GM19035 (cell line): ENCODE results near the gene SULT2B1.
"Not testable (repeated sequence)": the region's sequence is repeated elsewhere in the genome, so short reads cannot be mapped to it uniquely, and the experiment has no call there.

ENCODE experiments used
- ATAC-seq: cut with Tn5 transposase; IDR thresholded peaks from one replicate; pipeline ENCODE4 v1.9.1; 2021; ENCODE audit not compliant: unreplicated experiment

Gene SULT2B1

DNA sequence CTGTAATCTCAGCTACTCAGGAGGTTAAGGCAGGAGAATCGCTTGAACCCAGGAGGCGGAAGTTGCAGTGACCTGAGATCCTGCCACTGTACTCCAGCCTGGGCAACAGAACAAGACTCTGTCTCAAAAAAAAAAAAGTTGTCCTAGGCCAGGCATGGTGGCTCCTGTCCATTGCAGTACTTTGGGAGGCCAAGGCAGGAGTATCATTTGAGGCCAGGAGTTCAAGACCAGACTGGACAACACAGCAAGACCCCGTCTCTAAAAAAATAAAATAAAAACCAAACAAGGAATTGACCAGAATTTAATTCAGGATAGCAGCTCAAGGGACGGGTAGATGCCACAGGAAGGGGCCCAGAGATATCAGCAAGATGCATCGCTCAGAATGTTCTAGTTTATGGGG is 4.9 kb downstream of the SULT2B1 start:
- ATAC-seq, result no peak

DNA sequence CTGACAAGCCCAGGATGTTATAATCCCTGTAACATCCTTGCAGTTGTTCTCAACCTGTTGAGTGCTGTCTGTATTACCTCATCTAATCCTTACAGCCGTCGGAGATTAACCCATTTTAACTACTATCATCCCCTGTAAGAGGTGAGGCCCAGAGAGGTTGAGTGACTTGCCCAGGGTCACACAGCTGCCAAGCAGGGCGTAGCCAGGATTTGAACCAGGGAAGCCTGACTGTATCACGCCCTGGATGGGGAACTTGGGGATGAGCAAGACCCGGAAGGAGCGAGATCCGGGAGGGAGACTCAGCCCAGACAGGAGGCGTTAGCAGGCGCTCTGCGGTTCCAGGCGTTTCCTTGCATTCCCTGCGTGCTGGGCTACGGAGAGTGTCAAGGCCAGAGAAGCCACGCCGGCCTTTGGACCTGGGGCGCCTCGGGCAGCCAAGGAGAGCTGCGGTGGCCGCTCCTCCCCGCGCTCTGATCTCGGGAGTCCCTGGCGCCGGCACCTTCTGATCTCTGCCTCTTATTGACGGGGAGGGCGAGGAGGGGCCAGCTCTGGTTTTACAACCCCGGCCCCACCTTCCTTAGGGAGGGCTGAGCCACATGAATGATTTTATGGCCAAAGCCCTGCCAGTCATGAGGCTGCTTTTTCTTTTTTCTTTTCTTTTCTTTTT is 6.2 kb downstream of the SULT2B1 start:
- ATAC-seq, result no peak

DNA sequence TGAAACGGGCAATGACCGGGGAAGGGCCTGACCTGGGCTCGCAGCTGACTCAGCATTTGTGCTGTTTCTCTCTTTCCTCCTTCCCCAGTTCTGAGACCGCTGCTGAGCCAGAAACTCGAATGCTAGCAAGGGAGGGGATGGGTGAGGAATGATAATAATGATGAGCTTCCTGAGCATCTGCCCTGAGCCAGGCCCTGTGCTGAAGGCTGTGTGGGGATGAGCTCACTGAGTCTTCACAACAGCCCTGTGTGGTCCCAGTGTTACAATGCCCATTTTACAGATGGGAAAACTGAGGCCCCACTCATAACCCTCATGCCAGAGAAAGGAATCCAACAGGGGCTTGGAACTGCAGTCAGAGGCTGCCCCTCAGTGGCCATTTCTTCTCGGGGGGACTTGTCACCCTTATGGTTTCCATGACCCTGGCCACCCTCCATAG is 8.1 kb downstream of the SULT2B1 start:
- no peak for ATAC-seq

DNA sequence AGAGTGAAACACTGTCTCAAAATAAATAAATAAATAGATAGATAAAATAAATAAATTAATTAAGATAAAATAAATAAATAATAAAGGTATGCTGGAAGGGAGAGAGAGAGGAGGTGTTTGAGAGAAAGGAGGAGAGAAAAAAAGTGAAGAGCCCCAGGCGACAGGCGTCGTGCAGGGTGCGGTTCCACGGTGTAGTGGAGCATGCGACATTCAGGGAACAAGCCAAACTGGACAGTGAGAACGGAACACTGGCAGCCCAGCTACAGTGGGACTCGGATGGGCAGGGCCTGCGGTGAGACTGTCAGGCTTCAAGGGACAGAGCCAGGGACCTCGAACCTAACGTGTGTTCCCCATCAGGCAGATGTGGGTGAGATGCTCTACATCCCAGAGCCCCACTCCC is 9.4 kb downstream of the SULT2B1 start:
- no peak for ATAC-seq

DNA sequence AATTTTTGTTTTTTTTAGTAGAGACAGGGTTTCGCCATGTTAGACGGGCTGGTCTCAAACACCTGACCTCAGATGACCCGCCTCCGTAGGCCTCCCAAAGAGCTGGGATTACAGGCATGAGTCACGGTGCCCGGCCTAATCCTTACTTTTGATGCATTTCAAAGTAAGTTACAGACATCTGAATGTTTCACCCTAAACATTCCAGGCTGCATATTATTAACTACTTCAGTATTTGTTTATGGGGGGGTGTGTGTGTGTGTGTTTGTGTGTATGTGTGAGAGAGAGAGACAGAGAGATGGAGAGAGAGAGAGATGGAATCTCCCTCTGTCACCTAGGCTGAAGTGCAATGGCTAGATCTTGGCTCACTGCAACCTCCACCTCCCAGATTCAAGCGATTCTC is 13.1 kb downstream of the SULT2B1 start:
- no peak for ATAC-seq

DNA sequence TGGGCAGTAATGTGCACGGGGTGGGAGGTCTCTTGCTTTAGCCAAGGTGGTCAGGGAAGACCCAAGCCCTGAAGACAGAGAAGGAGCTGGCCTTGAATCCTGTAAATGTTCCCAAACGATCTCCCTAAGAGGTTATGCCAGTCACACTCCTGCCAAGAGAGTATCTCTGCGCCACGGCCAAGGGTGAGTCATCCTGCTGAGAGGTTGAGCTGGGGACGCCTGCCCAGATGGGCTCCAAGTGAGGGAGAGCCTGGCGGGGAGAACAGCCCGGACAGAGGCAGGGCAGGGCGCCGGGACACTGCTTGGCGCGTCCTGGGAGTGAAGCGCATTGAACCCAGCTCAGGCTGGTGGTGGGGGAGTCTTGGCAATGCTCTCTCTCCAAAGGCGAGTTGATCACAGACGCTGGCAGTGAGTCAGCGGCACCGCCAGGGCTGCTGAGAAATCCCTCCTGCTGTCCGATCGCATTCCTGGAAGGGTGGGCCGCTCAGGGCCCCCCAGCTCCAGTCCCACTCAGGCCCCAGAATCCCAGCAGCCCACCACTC is 16.4 kb downstream of the SULT2B1 start:
- ATAC-seq, result no peak

DNA sequence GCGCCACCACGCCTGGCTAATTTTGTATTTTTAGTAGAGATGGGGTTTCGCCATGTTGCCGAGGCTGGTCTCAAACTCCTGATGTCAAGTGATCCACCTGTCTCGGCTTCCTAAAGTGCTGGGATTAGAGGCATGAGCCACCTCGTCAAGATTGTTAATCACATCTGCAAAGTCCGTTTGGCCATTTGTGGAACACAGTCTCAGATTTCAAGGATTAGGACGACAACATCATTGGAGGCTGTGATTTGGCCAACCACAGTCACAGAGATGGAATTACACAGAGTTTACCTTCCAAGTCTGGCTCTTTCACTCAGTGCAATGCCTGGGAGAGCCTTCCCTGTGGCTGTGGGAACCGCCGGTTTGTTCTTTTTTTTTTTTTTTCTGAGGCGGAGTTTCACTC is 17.8 kb downstream of the SULT2B1 start:
- ATAC-seq, result no peak

DNA sequence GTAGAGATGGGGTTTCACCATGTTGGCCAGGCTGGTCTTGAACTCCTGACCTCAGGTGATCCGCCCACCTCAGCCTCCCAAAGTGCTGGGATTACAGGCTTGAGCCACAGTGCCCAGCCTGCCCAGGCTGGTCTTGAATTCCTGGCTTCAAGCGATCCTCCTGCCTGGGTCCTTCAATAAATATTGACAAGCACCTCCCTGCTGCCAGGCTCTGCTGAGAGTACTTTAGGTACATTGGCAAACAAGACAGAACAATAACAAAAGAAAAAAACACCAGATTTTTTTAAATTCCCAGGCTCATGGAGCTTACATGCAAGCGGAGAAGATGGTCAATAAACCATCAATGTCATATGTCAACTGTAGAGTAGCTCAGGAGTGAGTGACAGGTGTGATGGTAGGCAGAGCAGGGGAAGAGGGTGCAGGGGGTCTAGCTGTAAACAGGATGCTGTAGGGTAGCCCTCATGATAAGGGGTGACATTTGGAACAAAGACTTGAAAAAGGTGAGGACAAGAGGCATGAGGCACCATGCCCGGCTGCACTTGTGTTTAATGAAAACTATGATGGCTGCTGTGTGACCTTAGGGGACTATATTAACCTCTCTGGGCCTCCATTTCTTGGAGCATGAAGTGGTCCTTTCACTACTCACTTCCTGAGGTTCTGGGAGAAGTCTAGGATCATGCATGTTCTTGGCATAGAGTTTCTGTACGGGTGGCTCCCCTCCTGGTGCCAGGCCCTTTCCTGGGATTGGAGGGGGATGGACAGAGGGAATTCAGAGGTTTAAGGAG is 19.6 kb downstream of the SULT2B1 start:
- ATAC-seq, result no peak

DNA sequence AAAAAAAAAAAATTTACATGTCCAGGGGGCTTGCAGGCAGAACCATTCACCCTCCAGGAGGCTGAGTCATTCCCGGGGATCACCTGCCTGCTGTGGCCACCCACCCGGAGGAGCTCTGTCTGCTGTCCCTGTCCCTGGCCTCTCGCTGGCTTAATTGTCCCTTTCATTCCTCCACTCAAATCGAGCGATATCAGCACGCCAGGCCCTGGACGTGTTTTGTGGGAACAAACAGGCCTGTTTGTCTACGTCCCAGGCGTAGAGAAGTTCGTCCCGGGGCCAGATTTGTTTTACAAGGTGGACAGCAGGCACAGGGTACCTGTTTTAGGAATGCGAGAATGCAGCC is 21.2 kb downstream of the SULT2B1 start:
- ATAC-seq, result no peak

DNA sequence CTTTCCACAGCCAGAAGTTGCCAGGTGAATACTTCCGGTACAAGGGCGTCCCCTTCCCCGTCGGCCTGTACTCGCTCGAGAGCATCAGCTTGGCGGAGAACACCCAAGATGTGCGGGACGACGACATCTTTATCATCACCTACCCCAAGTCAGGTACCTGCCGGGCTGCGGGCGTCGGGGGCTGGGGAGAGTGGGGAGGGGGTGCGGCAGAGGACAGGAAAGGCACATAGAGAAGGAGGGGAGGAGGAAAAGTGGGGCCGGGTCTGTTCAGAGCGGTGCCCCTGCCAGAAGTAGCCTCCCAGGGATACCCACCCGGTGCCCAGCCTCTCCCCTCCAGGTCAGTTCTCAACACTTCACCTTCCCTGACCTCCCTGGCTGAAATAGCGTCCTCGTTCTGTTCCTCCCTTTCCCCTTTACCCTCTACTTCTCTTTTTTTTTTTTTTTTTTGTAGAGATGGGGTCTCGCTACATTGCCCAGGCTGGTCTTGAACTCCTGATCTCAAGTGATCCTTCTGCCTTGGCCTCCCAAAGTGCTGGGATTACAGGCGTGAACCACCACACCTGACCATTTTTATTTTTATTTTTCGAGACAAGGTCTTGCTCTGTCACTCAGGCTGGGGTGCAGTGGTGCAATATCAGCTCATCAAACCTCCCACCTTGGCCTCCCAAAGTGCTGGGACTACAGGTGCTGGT is 24.1 kb downstream of the SULT2B1 start:
- no peak for ATAC-seq

DNA sequence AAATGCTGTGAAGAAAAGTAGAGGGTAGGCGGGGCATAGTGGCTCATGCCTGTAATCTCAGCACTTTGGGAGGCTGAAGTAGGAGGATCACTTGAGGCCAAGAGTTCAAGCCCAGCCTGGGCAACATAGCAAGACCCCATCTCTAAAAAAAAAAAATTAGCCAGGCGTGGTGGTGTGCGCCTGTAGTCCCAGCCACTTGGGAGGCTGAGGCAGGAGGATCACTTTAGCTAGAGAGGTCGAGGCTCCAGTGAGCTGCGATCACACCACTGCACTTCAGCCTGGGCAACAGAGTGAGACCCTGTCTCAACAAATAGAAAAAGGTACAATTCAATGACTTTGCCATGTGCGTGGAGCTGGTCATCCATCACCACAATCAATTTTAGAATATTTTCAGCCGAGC is 25.9 kb downstream of the SULT2B1 start:
- not testable (repeated sequence) for ATAC-seq

DNA sequence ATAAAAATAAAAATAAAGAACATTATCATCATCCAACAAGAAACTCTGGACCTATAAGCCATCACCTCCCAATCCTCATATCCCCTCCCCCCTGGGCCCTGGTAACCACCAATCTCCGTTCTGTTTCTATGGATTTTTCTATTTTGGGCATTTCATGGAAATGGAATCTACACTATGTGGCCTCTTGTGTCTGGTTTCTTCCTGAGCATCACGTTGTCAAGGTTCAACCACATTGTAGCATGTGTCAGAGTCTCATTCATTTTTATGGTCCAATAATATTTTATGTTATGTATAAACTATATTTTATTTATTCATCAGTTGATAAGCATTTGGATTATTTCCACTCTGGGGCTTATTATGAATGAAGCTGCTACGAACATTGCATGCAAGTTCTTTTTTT is 26.9 kb downstream of the SULT2B1 start:
- ATAC-seq, result no peak

DNA sequence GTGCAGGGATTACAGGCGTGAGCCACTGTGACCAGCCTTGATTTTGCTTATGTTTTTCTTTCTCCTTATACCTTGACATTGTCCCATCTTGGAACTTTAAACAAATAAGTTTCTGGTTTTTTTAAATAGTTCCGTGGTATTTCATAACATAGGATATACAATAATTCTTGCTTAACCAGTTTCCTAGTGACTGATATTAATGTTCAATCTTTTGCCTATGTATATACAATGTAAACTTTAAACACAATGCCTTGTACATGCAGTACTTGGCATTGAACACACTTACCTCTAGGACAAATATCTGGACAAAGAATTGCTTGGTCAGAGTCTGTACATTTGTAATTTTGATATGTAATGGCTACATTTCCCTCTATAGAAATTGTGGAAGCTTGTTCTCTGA is 30.2 kb downstream of the SULT2B1 start:
- ATAC-seq, result no peak

DNA sequence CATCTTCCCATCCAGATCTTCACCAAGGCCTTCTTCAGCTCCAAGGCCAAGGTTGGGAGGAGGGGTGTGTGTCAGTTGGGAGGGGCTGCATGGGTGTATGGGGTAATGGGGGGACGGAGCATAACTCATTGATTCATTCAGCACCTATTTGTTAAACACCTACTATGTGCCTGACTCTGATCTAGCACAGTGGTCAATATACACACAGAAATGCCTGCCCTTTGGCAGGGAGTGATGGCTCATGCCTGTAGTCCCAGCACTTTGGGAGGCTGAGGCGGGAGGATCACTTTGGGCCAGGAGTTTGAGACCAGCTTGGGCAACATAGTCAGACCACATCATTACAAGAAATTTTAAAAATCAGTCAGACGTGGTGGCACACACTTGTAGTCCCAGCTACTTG is 35.4 kb downstream of the SULT2B1 start:
- no peak for ATAC-seq

DNA sequence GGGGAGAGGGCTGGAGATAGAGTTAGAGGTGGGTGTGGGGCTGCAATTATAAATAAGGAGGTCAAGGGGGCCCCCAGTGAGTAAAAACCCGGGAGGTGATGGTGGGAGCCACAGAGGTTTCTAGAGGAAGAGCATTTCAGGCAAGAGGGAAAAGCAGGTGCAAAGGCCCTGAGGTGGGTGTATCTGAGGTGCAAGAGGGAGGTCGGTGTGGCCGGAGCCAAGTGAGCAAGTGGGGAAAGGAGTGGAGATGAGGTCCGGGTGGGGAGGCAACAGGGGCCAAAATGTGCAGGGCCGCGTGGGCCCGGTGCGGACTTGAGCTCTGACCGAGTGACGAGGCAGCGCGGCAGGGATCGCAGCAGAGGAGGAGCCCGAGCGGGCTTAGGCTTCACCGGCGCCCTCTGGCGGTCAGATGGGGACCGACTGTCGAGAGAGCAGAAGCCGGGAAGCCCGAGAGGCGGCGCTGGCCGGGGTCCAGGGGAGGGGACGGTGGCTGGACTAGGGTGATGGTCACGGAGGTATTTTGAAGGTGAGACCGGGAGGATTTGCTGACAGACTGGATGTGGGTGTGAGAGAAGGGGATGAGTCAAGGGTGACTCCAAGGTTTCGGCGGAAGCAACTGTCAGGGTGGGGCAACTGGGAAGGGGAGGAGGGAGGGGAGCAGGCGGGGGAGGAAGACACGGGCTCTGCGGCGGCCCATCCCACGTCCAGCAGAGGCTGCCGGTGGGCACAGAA is 36.9 kb downstream of the SULT2B1 start:
- ATAC-seq, result no peak

DNA sequence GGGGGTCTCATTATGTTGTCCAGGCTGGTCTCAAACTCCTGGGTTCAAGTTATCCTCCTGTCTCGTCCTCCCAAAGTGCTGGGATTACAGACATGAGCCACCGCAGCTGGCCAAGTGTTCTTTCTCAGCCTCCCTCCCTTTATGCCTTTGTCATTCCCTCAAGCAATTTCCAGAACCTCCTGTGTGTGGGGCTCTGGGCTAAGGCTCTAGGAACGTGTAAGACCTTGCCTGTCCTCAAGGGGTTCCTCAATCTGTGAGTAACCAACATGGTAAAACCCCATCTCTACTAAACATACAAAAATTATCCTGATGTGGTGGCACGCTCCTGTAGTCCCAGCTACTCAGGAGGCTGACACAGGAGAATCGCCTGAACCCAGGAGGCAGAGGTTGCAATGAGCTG is 39.0 kb downstream of the SULT2B1 start:
- ATAC-seq, result no peak

DNA sequence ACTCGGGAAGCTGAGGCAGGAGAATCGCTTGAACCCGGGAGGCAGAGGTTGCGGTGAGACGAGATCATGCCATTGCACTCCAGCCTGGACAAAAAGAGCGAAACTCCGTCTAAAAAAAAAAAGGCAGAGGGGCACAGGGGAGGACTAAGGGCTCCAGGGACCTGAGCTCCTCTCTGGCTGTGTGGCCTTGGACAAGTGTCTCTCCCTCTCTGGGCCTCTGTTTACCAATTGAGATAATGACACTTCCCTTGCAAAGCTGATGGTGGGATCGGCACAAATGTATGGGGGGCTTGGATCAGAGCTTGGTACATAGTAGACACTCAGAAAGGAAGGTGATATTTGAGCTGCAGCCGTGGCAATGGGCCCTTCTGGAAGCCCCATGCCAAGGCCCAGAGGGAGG is 43.2 kb downstream of the SULT2B1 start:
- no peak for ATAC-seq

DNA sequence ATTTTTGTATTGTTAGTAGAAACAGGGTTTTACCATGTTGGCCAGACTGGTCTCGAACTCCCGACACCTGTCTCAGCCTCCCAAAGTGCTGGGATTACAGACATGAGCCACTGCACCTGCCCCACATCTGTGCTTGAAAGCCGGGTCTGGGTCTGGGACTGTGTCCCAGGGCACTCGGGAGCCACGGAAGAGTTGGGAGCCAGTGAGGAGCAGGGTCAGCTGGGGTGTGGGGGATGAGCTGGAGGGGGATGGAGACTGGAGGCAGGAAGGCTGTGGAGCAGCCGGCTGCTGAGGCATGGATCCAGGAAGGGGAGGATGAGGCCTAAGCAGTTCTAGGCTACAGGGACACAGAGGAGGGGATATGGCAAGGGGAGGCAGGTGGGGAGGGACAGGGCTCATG is 43.9 kb downstream of the SULT2B1 start:
- no peak for ATAC-seq

DNA sequence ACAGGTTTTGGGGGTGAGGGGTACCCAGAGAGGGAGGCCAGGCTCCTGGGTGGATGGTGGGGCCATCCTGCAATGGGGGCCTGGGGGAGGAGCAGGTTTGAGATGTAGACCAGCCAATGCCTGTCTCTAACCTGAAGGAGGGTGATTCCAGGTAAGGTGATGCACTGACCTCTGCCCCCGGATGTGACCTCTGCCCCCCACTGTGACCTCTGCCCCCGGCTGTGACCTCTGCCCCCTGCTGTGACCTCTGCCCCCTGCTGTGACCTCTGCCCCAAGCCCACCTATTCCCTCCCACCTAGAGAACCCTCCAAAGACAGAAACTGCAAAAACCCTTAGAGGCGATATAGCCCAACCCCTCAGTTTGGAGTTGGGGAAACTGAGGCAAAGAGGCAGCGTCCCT is 44.3 kb downstream of the SULT2B1 start:
- ATAC-seq, result no peak

DNA sequence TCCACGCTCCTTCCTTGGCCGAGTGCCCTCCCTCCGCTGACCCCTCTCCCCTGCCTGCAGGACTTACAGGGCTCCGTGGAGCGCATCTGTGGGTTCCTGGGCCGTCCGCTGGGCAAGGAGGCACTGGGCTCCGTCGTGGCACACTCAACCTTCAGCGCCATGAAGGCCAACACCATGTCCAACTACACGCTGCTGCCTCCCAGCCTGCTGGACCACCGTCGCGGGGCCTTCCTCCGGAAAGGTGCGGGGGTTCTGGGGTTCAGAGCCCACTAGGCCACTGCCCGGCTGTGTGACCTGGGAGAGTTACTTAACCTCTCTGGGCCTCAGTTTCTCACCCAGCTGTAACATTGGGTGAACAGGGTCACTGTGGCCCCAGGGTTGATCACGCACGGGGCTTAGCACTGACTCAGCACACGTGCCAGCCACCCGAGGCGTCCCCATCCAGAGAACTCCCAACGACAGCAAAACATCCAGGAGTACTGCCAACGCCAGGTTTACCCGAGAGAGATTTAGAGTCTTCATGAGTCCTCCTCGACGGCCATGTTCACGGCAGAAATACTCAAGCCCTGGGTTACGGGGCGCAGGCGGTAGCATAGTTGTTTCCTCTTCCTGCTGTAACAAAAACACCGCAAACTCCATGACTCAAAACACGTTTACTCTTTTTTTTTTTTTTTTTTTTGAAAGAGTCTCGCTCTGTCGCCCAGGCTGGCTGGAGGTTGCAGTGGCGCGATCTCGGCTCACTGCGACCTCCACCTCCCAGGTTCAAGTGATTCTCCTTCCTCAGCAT is 44.9 kb downstream of the SULT2B1 start:
- ATAC-seq, result no peak
